HEK293T (cell line): Measurements from ENCODE around the gene DLG1.

Source experiments
- CTCF ChIA-PET: fragments of 350-600 bp; formaldehyde crosslinking; extraction: SDS; loops from one replicate; lab custom pipeline; 2021; ENCODE audit warnings: antibody characterized with exemption, inconsistent platforms; lab: Yijun Ruan, JAX
- POLR2A ChIA-PET: fragments of 350-600 bp; formaldehyde crosslinking; extraction: SDS; loops from one replicate; lab custom pipeline; 2020; ENCODE audit warnings: antibody characterized with exemption, inconsistent platforms; lab: Yijun Ruan, JAX
- DNase-seq: peaks from one replicate; pipeline ENCODE4 v3.0.0; 2012; ENCODE audit warnings: mixed read lengths; ENCODE audit errors: extremely low spot score
- ARNT ChIP-seq: fragments of 450-650 bp; IDR thresholded peaks from 2 replicates; pipeline ENCODE4 v1.6.1; 2017; ENCODE audit warnings: mild to moderate bottlenecking
- BHLHE40 ChIP-seq: fragments of 450-650 bp; IDR thresholded peaks from 2 replicates; pipeline ENCODE4 v1.6.1; 2016; ENCODE audit warnings: mild to moderate bottlenecking, moderate library complexity, borderline replicate concordance
- CTBP1 ChIP-seq: fragments of 450-650 bp; IDR thresholded peaks from 2 replicates; pipeline ENCODE4 v1.6.1; 2016; ENCODE audit warnings: borderline replicate concordance
- ELF4 ChIP-seq: fragments of 450-650 bp; IDR thresholded peaks from 2 replicates; pipeline ENCODE4 v1.6.1; 2017; ENCODE audit warnings: antibody characterized with exemption
- FOXA1 ChIP-seq: fragments of 450-650 bp; IDR thresholded peaks from 2 replicates; pipeline ENCODE4 v1.6.1; 2016; ENCODE audit warnings: mild to moderate bottlenecking
- FOXK2 ChIP-seq: fragments of 450-650 bp; IDR thresholded peaks from 2 replicates; pipeline ENCODE4 v1.6.1; 2016; ENCODE audit warnings: mild to moderate bottlenecking
- FOXM1 ChIP-seq: fragments of 450-650 bp; IDR thresholded peaks from 2 replicates; pipeline ENCODE4 v1.6.1; 2017; ENCODE audit warnings: mild to moderate bottlenecking, borderline replicate concordance
- HDGF ChIP-seq: fragments of 450-650 bp; IDR thresholded peaks from 2 replicates; pipeline ENCODE4 v1.6.1; 2017; ENCODE audit warnings: antibody characterized with exemption, borderline replicate concordance
- L3MBTL2 ChIP-seq: fragments of 450-650 bp; conservative IDR thresholded peaks from 2 replicates; pipeline ENCODE4 v1.6.1; 2016; ENCODE audit warnings: mild to moderate bottlenecking
- LEF1 ChIP-seq: fragments of 450-650 bp; IDR thresholded peaks from 2 replicates; pipeline ENCODE4 v1.6.1; 2017; ENCODE audit warnings: mild to moderate bottlenecking, borderline replicate concordance
- NFRKB ChIP-seq: fragments of 450-650 bp; IDR thresholded peaks from 2 replicates; pipeline ENCODE4 v1.6.1; 2016; ENCODE audit warnings: mild to moderate bottlenecking, moderate library complexity
- PKNOX1 ChIP-seq: fragments of 450-650 bp; IDR thresholded peaks from 2 replicates; pipeline ENCODE4 v1.6.1; 2016
- SP1 ChIP-seq: fragments of 450-650 bp; IDR thresholded peaks from 2 replicates; pipeline ENCODE4 v1.6.1; 2017
- SUZ12 ChIP-seq: fragments of 450-650 bp; IDR thresholded peaks from 2 replicates; pipeline ENCODE4 v1.6.1; 2016; ENCODE audit warnings: mild to moderate bottlenecking
- TARDBP ChIP-seq: fragments of 450-650 bp; IDR thresholded peaks from 2 replicates; pipeline ENCODE4 v1.6.1; 2016
- ZNF384 ChIP-seq: fragments of 450-650 bp; IDR thresholded peaks from 2 replicates; pipeline ENCODE4 v1.6.1; 2016

The DLG1 gene

GRCh38 chr3:197009532-197010019 lies 288.8 kb downstream of the DLG1 start:
- no peak for TF ChIP-seq ELF4
- no peak for TF ChIP-seq ARNT
- TF ChIP-seq SUZ12: no peak
- no peak for TF ChIP-seq PKNOX1
- no peak for TF ChIP-seq HDGF
- no peak for TF ChIP-seq BHLHE40
- TF ChIP-seq TARDBP: no peak
- no peak for TF ChIP-seq ZNF384
- TF ChIP-seq FOXM1: no peak
- ChIA-PET POLR2A (no interaction called here), CTCF (no interaction called here)
- no peak for DNase-seq

- ChIA-PET POLR2A (no interaction called here), CTCF (no interaction called here)
- no peak for TF ChIP-seq CTBP1
- no peak for TF ChIP-seq ELF4
- TF ChIP-seq BHLHE40: no peak
- TF ChIP-seq SP1: no peak
- TF ChIP-seq LEF1: no peak
- no peak for TF ChIP-seq FOXK2
- no peak for TF ChIP-seq FOXA1
- TF ChIP-seq L3MBTL2: no peak
- TF ChIP-seq NFRKB: no peak
- no peak for TF ChIP-seq SUZ12
- no peak for DNase-seq
These were observed 289.8 kb downstream of the DLG1 start for GRCh38 chr3:197008436-197009209.

GRCh38 chr3:197007953-197008352 lies 290.5 kb downstream of the DLG1 start:
- no peak for DNase-seq

GRCh38 chr3:197007296-197007940 lies 291.0 kb downstream of the DLG1 start:
- DNase-seq: no peak
- POLR2A ChIA-PET: no interaction called here
- TF ChIP-seq FOXM1: no peak
- CTCF ChIA-PET: no interaction called here

More at GRCh38 chr3:197007953-197008352, 290.5 kb downstream of the DLG1 start:
- no peak for TF ChIP-seq ZNF384
- TF ChIP-seq FOXK2: no peak
- no peak for TF ChIP-seq BHLHE40
- TF ChIP-seq NFRKB: no peak
- POLR2A ChIA-PET: no interaction called here
- CTCF ChIA-PET: no interaction called here

- DNase-seq: no peak
- TF ChIP-seq FOXM1 (no peak), TARDBP (no peak), L3MBTL2 (no peak), BHLHE40 (no peak), FOXK2 (no peak), SUZ12 (no peak), SP1 (no peak), ARNT (no peak), CTBP1 (no peak), LEF1 (no peak), PKNOX1 (no peak), ELF4 (no peak), FOXA1 (no peak), NFRKB (no peak), HDGF (no peak), ZNF384 (no peak)
- CTCF ChIA-PET: no interaction called here
- POLR2A ChIA-PET: no interaction called here
These were observed 291.6 kb downstream of the DLG1 start for GRCh38 chr3:197006860-197007259.

GRCh38 chr3:197006446-197006845 lies 292.0 kb downstream of the DLG1 start:
- no peak for DNase-seq
- TF ChIP-seq SP1: no peak
- no peak for TF ChIP-seq SUZ12
- TF ChIP-seq FOXK2: no peak
- TF ChIP-seq FOXA1: no peak
- TF ChIP-seq BHLHE40: no peak
- no peak for TF ChIP-seq HDGF
- TF ChIP-seq NFRKB: no peak
- TF ChIP-seq L3MBTL2: no peak
- TF ChIP-seq PKNOX1: no peak
- no peak for TF ChIP-seq LEF1
- POLR2A ChIA-PET: no interaction called here
- CTCF ChIA-PET: no interaction called here
